Measurements from ENCODE around the gene PDK4. TPM values are rescaled to one million over a fixed set of nuclear protein-coding genes. Genes with fewer than 3 reads are reported as not detected.

Gene PDK4
- total and polyA plus RNA-seq, 2 of the 13 experiments (the other 11 are each of a cell fraction or from before 2014, with no cell fraction given), result 0.04 TPM; not detected in 1

- TF ChIP-seq HINFP (CRISPR knock-in tag; IDR thresholded peaks at IDR 0.05; ENCODE audit: low read depth) (no peak), KLF16 (CRISPR knock-in tag; IDR thresholded peaks at IDR 0.05) (peak in 1 of 2 experiments; percentile 51; a peak in 1 of 4 replicates), ZNF333 (CRISPR knock-in tag; IDR thresholded peaks at IDR 0.05; ENCODE audit: borderline replicate concordance) (no peak), CCDC6 (CRISPR knock-in tag; IDR thresholded peaks at IDR 0.05) (0 out of 2 replicates have a peak, but pooled peaks have one; percentile 35), HMGXB3 (CRISPR knock-in tag; IDR thresholded peaks at IDR 0.05; ENCODE audit: borderline replicate concordance) (no peak), CCAR2 (optimal IDR thresholded peaks at IDR 0.05; ENCODE audit: low read depth, low read length) (no peak), ELF1 (CRISPR knock-in tag; IDR thresholded peaks at IDR 0.05) (no peak), FOXA3 (CRISPR knock-in tag; IDR thresholded peaks at IDR 0.05) (peak; percentile 98), ZNF292 (CRISPR knock-in tag; IDR thresholded peaks at IDR 0.05; ENCODE audit: borderline replicate concordance, low read depth) (no peak; the same call in 1 of the 2 replicates), ZNF383 (CRISPR knock-in tag; IDR thresholded peaks at IDR 0.05; ENCODE audit: borderline replicate concordance) (no peak), ETV6 (CRISPR knock-in tag; conservative IDR thresholded peaks at IDR 0.05) (no peak), AHR (CRISPR knock-in tag; IDR thresholded peaks at IDR 0.05) (no peak), HDAC2 (CRISPR knock-in tag; IDR thresholded peaks at IDR 0.05) (peak; percentile 86), ZNF772 (CRISPR knock-in tag; IDR thresholded peaks at IDR 0.05) (no peak), PRDM4 (CRISPR knock-in tag; IDR thresholded peaks at IDR 0.05; ENCODE audit: borderline replicate concordance) (no peak), IRX3 (CRISPR knock-in tag; IDR thresholded peaks at IDR 0.05; ENCODE audit: borderline replicate concordance, low read depth) (no peak), ZMYM2 (CRISPR knock-in tag; IDR thresholded peaks at IDR 0.05) (no peak), MEF2D (CRISPR knock-in tag; IDR thresholded peaks at IDR 0.05) (peak; percentile 69; the same call in 1 of the 2 replicates), ZNF776 (CRISPR knock-in tag; IDR thresholded peaks at IDR 0.05) (no peak), NR2F1 (CRISPR knock-in tag; IDR thresholded peaks at IDR 0.05) (no peak), ZNF563 (CRISPR knock-in tag; IDR thresholded peaks at IDR 0.05) (no peak)
Observed at GRCh38 chr7:95590387-95591248, 5.7 kb downstream of the PDK4 start (continued).
